GM23338 (cell line): ENCODE results near the gene CAMTA1. TPM values are rescaled to one million over a fixed set of nuclear protein-coding genes. Genes with fewer than 3 reads are reported as not detected.

Experiments used
- ATAC-seq: fragments of 200-7000 bp; cut with Tn5 transposase; 3 replicates; pipeline ENCODE4 v1.9.1; 2020
- DNase-seq: peaks from one replicate; pipeline ENCODE4 v3.0.0-alpha.2; 2015; ENCODE audit warnings: low spot score
- H2AFZ ChIP-seq: fragments of 200-600 bp; sonication (generic); 2 replicates; pipeline ENCODE4 v1.8.0; 2016; ENCODE audit warnings: antibody characterized with exemption, mild to moderate bottlenecking, moderate library complexity
- H3F3A ChIP-seq: fragments of 200-600 bp; sonication (generic); replicated peaks from 2 replicates; pipeline ENCODE4 v1.8.0; 2017; ENCODE audit warnings: antibody characterized with exemption, mixed run types, low read depth
- H3K27ac ChIP-seq: fragments of 200-600 bp; sonication (generic); 2 replicates; pipeline ENCODE4 v1.6.1; 2016; ENCODE audit warnings: low read depth
- H3K27me3 ChIP-seq: fragments of 200-600 bp; sonication (generic); 2 replicates; pipeline ENCODE4 v1.8.0; 2016; ENCODE audit warnings: mild to moderate bottlenecking, mixed run types, moderate library complexity; ENCODE audit not compliant: insufficient read depth
- H3K36me3 ChIP-seq: fragments of 200-600 bp; sonication (generic); 2 replicates; pipeline ENCODE4 v1.8.0; 2016; ENCODE audit warnings: mild to moderate bottlenecking; ENCODE audit not compliant: insufficient read depth
- H3K4me1 ChIP-seq: fragments of 200-600 bp; sonication (generic); 2 replicates; pipeline ENCODE4 v1.8.0; 2016; ENCODE audit warnings: mild to moderate bottlenecking, moderate library complexity; ENCODE audit not compliant: insufficient read depth
- H3K4me2 ChIP-seq: fragments of 200-600 bp; sonication (generic); 2 replicates; pipeline ENCODE4 v1.7.1; 2017; ENCODE audit warnings: mixed run types
- H3K4me3 ChIP-seq: fragments of 200-600 bp; sonication (generic); 2 replicates; pipeline ENCODE4 v1.6.1; 2016; ENCODE audit warnings: mixed run types
- H3K79me2 ChIP-seq: fragments of 200-600 bp; sonication (generic); replicated peaks from 2 replicates; pipeline ENCODE4 v1.8.0; 2017; ENCODE audit warnings: mild to moderate bottlenecking; ENCODE audit not compliant: insufficient read depth
- H3K9me2 ChIP-seq: fragments of 200-600 bp; sonication (generic); 2 replicates; pipeline ENCODE4 v1.8.0; 2017; ENCODE audit not compliant: insufficient read depth
- H4K20me1 ChIP-seq: fragments of 200-600 bp; sonication (generic); replicated peaks from 2 replicates; pipeline ENCODE4 v1.8.0; 2017; ENCODE audit warnings: mild to moderate bottlenecking; ENCODE audit not compliant: insufficient read depth
- H3K27ac Mint-ChIP-seq: 2 replicates; pipeline ENCODE4 v1.8.0; 2020; ENCODE audit warnings: inconsistent platforms, mild to moderate bottlenecking, moderate library complexity, mixed read lengths
- H3K27me3 Mint-ChIP-seq: 3 replicates; pipeline ENCODE4 v1.8.0; 2022; ENCODE audit warnings: low read depth, mild to moderate bottlenecking, moderate library complexity, mixed read lengths, inconsistent platforms; ENCODE audit not compliant: insufficient read depth, poor library complexity
- H3K36me3 Mint-ChIP-seq: 3 replicates; pipeline ENCODE4 v1.8.0; 2021; ENCODE audit warnings: low read depth, mild to moderate bottlenecking, inconsistent platforms, moderate library complexity, mixed read lengths
- H3K4me1 Mint-ChIP-seq: 3 replicates; pipeline ENCODE4 v1.8.0; 2020; ENCODE audit warnings: mild to moderate bottlenecking, inconsistent platforms, mixed read lengths
- H3K4me3 Mint-ChIP-seq: 3 replicates; pipeline ENCODE4 v1.8.0; 2021; ENCODE audit warnings: moderate library complexity, mild to moderate bottlenecking, inconsistent platforms, mixed read lengths
- H3K9me3 Mint-ChIP-seq: 3 replicates; pipeline ENCODE4 v1.8.0; 2020; ENCODE audit warnings: moderate library complexity, mild to moderate bottlenecking, inconsistent platforms, mixed read lengths
- CREB1 ChIP-seq: fragments of 250-450 bp; sonication (Bioruptor Pico); IDR thresholded peaks from 2 replicates; pipeline ENCODE4 v1.5.0; 2020; ENCODE audit warnings: low read depth, mild to moderate bottlenecking, moderate library complexity
- ETS1 ChIP-seq: IDR thresholded peaks from 2 replicates; pipeline ENCODE4 v1.6.1; 2016; ENCODE audit warnings: antibody characterized with exemption
- EZH2phosphoT487 ChIP-seq: fragments of 200-600 bp; sonication (generic); IDR thresholded peaks from one replicate; pipeline ENCODE4 v1.8.1; 2018; ENCODE audit warnings: antibody characterized with exemption; ENCODE audit not compliant: unreplicated experiment
- JUNB ChIP-seq: IDR thresholded peaks from one replicate; pipeline ENCODE4 v1.6.1; 2016; ENCODE audit warnings: antibody characterized with exemption; ENCODE audit not compliant: unreplicated experiment
- NANOG ChIP-seq: IDR thresholded peaks from 2 replicates; pipeline ENCODE4 v1.6.1; 2016; ENCODE audit warnings: antibody characterized with exemption, borderline replicate concordance
- REST ChIP-seq: IDR thresholded peaks from one replicate; pipeline ENCODE4 v1.6.1; 2018; ENCODE audit warnings: antibody characterized with exemption; ENCODE audit not compliant: unreplicated experiment
- STAT1 ChIP-seq: IDR thresholded peaks from one replicate; pipeline ENCODE4 v1.6.1; 2016; ENCODE audit warnings: antibody characterized with exemption; ENCODE audit not compliant: unreplicated experiment
- ZNF114 ChIP-seq: fragments of 250-450 bp; sonication (Bioruptor Pico); IDR thresholded peaks from 2 replicates; pipeline ENCODE4 v1.5.0; 2020; ENCODE audit warnings: mild to moderate bottlenecking, moderate library complexity
- ZNF331 ChIP-seq: fragments of 250-450 bp; sonication (Bioruptor Pico); IDR thresholded peaks from 2 replicates; pipeline ENCODE4 v1.5.0; 2020; ENCODE audit warnings: low read depth, mild to moderate bottlenecking, moderate library complexity
- ZNF462 ChIP-seq: fragments of 250-450 bp; sonication (Bioruptor Pico); IDR thresholded peaks from 2 replicates; pipeline ENCODE4 v1.5.0; 2020; ENCODE audit warnings: mild to moderate bottlenecking, moderate library complexity
- polyA plus RNA-seq: library from polyadenylated mRNA; unstranded; fragments of >200 nt; fragmentation: Nextera tagmentation; extraction: Ambion mirVana; gene quantifications from 2 replicates; pipeline ENCODE4 v1.2.1, GENCODE V29; 2016
- total RNA-seq: library from RNA; depleted of rRNA; stranded (reverse); fragments of >200 nt; shearing (Covaris generic); gene quantifications from 2 replicates; pipeline ENCODE4 v1.2.3, GENCODE V29; 2014

CAMTA1 gene
- total and polyA plus RNA-seq, 2 experiments from 2014 or later = 115 to 519 TPM

- Histone ChIP-seq H3K27ac (no peak overlapping the region), H4K20me1 (no peaks in the 10 kb centered on the region), H3K4me1 (no peaks in the 10 kb centered on the region), H3K79me2 (no peaks in the 10 kb centered on the region), H3K27me3 (no peaks in the 10 kb centered on the region), H3K4me3 (no peak overlapping the region), H3K9me2 (no peaks in the 10 kb centered on the region), H3K4me2 (no peak overlapping the region), H3K36me3 (no peaks in the 10 kb centered on the region), H3F3A (no peaks in the 10 kb centered on the region), H2AFZ (no peak overlapping the region)
- no peaks in the 10 kb centered on the region for H3K4me1 Mint-ChIP-seq
- H3K27me3 Mint-ChIP-seq = peaks cover 6% of the 10 kb centered on the region
- H3K36me3 Mint-ChIP-seq = no peaks in the 10 kb centered on the region; the same call in 2 of the 3 replicates
- no peak for DNase-seq
- H3K27ac Mint-ChIP-seq = no peak overlapping the region
- no peak for ATAC-seq
- no peak for TF ChIP-seq JUNB
- no peak for TF ChIP-seq CREB1
- no peak for TF ChIP-seq NANOG
- H3K9me3 Mint-ChIP-seq = no peaks in the 10 kb centered on the region
- H3K4me3 Mint-ChIP-seq = no peak overlapping the region
Observed at GRCh38 chr1:7008331-7008730, 223.1 kb downstream of the CAMTA1 start.

GRCh38 chr1:7008975-7009740 lies 223.9 kb downstream of the CAMTA1 start:
- Histone ChIP-seq H2AFZ (no peak overlapping the region), H3K4me1 (no peaks in the 10 kb centered on the region), H3K4me2 (no peak overlapping the region), H3K36me3 (no peaks in the 10 kb centered on the region), H3K9me2 (no peaks in the 10 kb centered on the region), H3K4me3 (no peak overlapping the region), H3K27ac (no peak overlapping the region), H3F3A (no peaks in the 10 kb centered on the region), H4K20me1 (no peaks in the 10 kb centered on the region), H3K79me2 (no peaks in the 10 kb centered on the region), H3K27me3 (no peaks in the 10 kb centered on the region)
- peaks cover 6% of the 10 kb centered on the region for H3K27me3 Mint-ChIP-seq
- no peak for ATAC-seq
- H3K4me1 Mint-ChIP-seq = 0 out of 3 replicates have a peak, but pooled peaks cover 2% of the 10 kb centered on the region
- no peaks in the 10 kb centered on the region; the same call in 2 of the 3 replicates for H3K36me3 Mint-ChIP-seq
- H3K4me3 Mint-ChIP-seq = no peak overlapping the region
- no peaks in the 10 kb centered on the region for H3K9me3 Mint-ChIP-seq
- DNase-seq = no peak
- no peak overlapping the region for H3K27ac Mint-ChIP-seq
- TF ChIP-seq JUNB (no peak), REST (no peak), ZNF331 (no peak), ZNF114 (no peak), EZH2phosphoT487 (no peak), ETS1 (no peak), ZNF462 (no peak), STAT1 (no peak)
